GM12878 (cell line): ENCODE measurements around the gene IKBIP. TPM values are rescaled to one million over a fixed set of nuclear protein-coding genes. Genes with fewer than 3 reads are reported as not detected.

ENCODE experiments used
- ATAC-seq: fragments of 200-7000 bp; cut with Tn5 transposase; 3 replicates; pipeline ENCODE4 v1.9.1; 2020; ENCODE audit warnings: mild to moderate bottlenecking, moderate library complexity
- BruUV-seq: library from RNA; stranded (reverse); fragments of 400-500 nt; replicated peaks from 2 replicates; lab custom pipeline; 2021; lab: Mats Ljungman, UMichigan
- CTCF ChIA-PET: fragments of 300-600 bp; sonication (Branson Sonifier 250); formaldehyde crosslinking; extraction: SDS; loops from one replicate; lab custom pipeline; 2021; ENCODE audit warnings: inconsistent platforms; lab: Yijun Ruan, JAX
- POLR2A ChIA-PET: fragments of 350-600 bp; formaldehyde crosslinking; extraction: SDS; loops from one replicate; lab custom pipeline; 2021; ENCODE audit warnings: inconsistent platforms; lab: Charles Lee
- RAD21 ChIA-PET: fragments of 300-600 bp; sonication (Branson Sonifier 250); formaldehyde crosslinking; loops from one replicate; lab custom pipeline; 2023; ENCODE audit warnings: antibody characterized with exemption; ENCODE audit not compliant: unreplicated experiment; lab: Charles Lee
- SMC1A ChIA-PET: fragments of 300-600 bp; sonication (Branson Sonifier 250); formaldehyde crosslinking; loops from one replicate; lab custom pipeline; 2023; ENCODE audit not compliant: unreplicated experiment, uncharacterized antibody; lab: Charles Lee
- DNase-seq: peaks from one replicate; pipeline ENCODE4 v3.0.0-alpha.2; 2011; ENCODE audit warnings: low read depth, low spot score
- FAIRE-seq: peaks from 3 replicates; lab custom pipeline; 2011; peaks lifted over from hg19 to GRCh38; lab: Jason Lieb, UNC
- H2AFZ ChIP-seq: 2 replicates; pipeline ENCODE4 v1.6.0; 2011; ENCODE audit warnings: low read depth, low read length, control low read depth; ENCODE audit not compliant: control insufficient read depth
- H3K27ac ChIP-seq: 2 replicates; pipeline ENCODE4 v1.5.1; 2011; ENCODE audit warnings: control low read depth; ENCODE audit not compliant: control insufficient read depth, insufficient read depth
- H3K27me3 ChIP-seq, 2 experiments: replicated peaks in 1 of 2; 2 replicates each; pipeline versions ENCODE4 v1.6.0 to v1.6.1; 2011; ENCODE audit warnings: low read length in 1 of 2; ENCODE audit not compliant: control insufficient read depth in 2 of 2, insufficient read depth in 2 of 2
- H3K36me3 ChIP-seq, 2 experiments: 2 replicates each; pipeline ENCODE4 v1.5.1; 2011; ENCODE audit warnings: low read length in 1 of 2; ENCODE audit not compliant: control insufficient read depth in 2 of 2, insufficient read depth in 2 of 2
- H3K4me1 ChIP-seq: 2 replicates; pipeline ENCODE4 v1.6.1; 2011; ENCODE audit warnings: mild to moderate bottlenecking, low read length, moderate library complexity, mixed read lengths; ENCODE audit not compliant: control insufficient read depth, insufficient read depth
- H3K4me2 ChIP-seq: 2 replicates; pipeline ENCODE4 v1.6.0; 2011; ENCODE audit warnings: control low read depth; ENCODE audit not compliant: control insufficient read depth, insufficient read depth
- H3K4me3 ChIP-seq: fragments of 200-600 bp; sonication (generic); 2 replicates; pipeline ENCODE4 v1.5.1; 2016
- H3K79me2 ChIP-seq: 2 replicates; pipeline ENCODE4 v1.6.0; 2011; ENCODE audit warnings: low read length; ENCODE audit not compliant: control insufficient read depth, insufficient read depth
- H3K9ac ChIP-seq: 2 replicates; pipeline ENCODE4 v1.8.0; 2011; ENCODE audit warnings: low read length, control low read depth, mixed read lengths; ENCODE audit not compliant: control insufficient read depth, insufficient read depth
- H3K9me3 ChIP-seq: replicated peaks from 3 replicates; pipeline ENCODE4 v1.5.1; 2011; ENCODE audit warnings: mild to moderate bottlenecking, low read length; ENCODE audit not compliant: control insufficient read depth, insufficient read depth
- H4K20me1 ChIP-seq: 2 replicates; pipeline ENCODE4 v1.6.0; 2011; ENCODE audit not compliant: control insufficient read depth, insufficient read depth
- ATF7 ChIP-seq: fragments of 450-650 bp; IDR thresholded peaks from 2 replicates; pipeline ENCODE4 v1.6.1; 2016; ENCODE audit warnings: low read depth, mild to moderate bottlenecking
- BCL3 ChIP-seq: IDR thresholded peaks from 2 replicates; pipeline ENCODE4 v1.6.1; 2011; ENCODE audit warnings: borderline replicate concordance, low read depth, mild to moderate bottlenecking, moderate library complexity, low read length; ENCODE audit not compliant: insufficient read depth, poor library complexity, severe bottlenecking
- CEBPZ ChIP-seq: fragments of 150-350 bp; IDR thresholded peaks from 2 replicates; pipeline ENCODE4 v1.6.1; 2016; ENCODE audit warnings: low read depth, low read length
- HSF1 ChIP-seq: fragments of 150-350 bp; IDR thresholded peaks from 2 replicates; pipeline ENCODE4 v1.6.1; 2014; ENCODE audit warnings: mild to moderate bottlenecking, low read depth, low read length
- IKZF1 ChIP-seq: fragments of 450-650 bp; conservative IDR thresholded peaks from 2 replicates; pipeline ENCODE4 v1.6.1; 2017; ENCODE audit warnings: antibody characterized with exemption, mild to moderate bottlenecking
- JUNB ChIP-seq: IDR thresholded peaks from 2 replicates; pipeline ENCODE4 v1.6.1; 2016; ENCODE audit warnings: antibody characterized with exemption, mild to moderate bottlenecking
- KLF5 ChIP-seq: fragments of 450-650 bp; IDR thresholded peaks from 2 replicates; pipeline ENCODE4 v1.6.1; 2014; ENCODE audit warnings: mild to moderate bottlenecking; ENCODE audit not compliant: partially characterized antibody
- MEF2B ChIP-seq: fragments of 450-650 bp; IDR thresholded peaks from 2 replicates; pipeline ENCODE4 v1.6.1; 2018; ENCODE audit warnings: mild to moderate bottlenecking, moderate library complexity; ENCODE audit not compliant: partially characterized antibody, poor library complexity, severe bottlenecking
- NR2C2 ChIP-seq: IDR thresholded peaks from 2 replicates; pipeline ENCODE4 v1.6.1; 2011; ENCODE audit warnings: borderline replicate concordance, low read depth; ENCODE audit not compliant: control insufficient read depth, insufficient read length
- POLR2AphosphoS5 ChIP-seq: IDR thresholded peaks from 2 replicates; pipeline ENCODE4 v1.6.1; 2011; ENCODE audit warnings: mild to moderate bottlenecking, low read length, inconsistent platforms
- RAD51 ChIP-seq: fragments of 450-650 bp; IDR thresholded peaks from 2 replicates; pipeline ENCODE4 v1.6.1; 2016; ENCODE audit warnings: moderate library complexity, mild to moderate bottlenecking, inconsistent platforms
- RB1 ChIP-seq: fragments of 450-650 bp; formaldehyde crosslinking; IDR thresholded peaks from 2 replicates; pipeline ENCODE4 v1.6.1; 2017; ENCODE audit warnings: mild to moderate bottlenecking, borderline replicate concordance
- RBBP5 ChIP-seq: fragments of 200-600 bp; sonication (generic); conservative IDR thresholded peaks from 2 replicates; pipeline ENCODE4 v1.6.1; 2016
- TCF7 ChIP-seq: IDR thresholded peaks from 2 replicates; pipeline ENCODE4 v1.6.1; 2014; ENCODE audit warnings: antibody characterized with exemption, borderline replicate concordance
- USF1 ChIP-seq: IDR thresholded peaks from 2 replicates; pipeline ENCODE4 v1.6.1; 2011; ENCODE audit warnings: borderline replicate concordance, low read depth, mild to moderate bottlenecking, moderate library complexity, mixed read lengths, low read length; ENCODE audit not compliant: insufficient read depth; ENCODE audit errors: extremely low read length
- ZBTB33 ChIP-seq: fragments of 450-650 bp; IDR thresholded peaks from 2 replicates; pipeline ENCODE4 v1.6.1; 2017; ENCODE audit warnings: mild to moderate bottlenecking
- WGBS: methylation state at CpG from one replicate; pipeline ENCODE4 v1.1.6; 2016; ENCODE audit warnings: low lambda C conversion rate; ENCODE audit not compliant: insufficient replicate concordance, insufficient coverage; ENCODE audit errors: missing lambda C conversion rate; 5-methylcytosine and 5-hydroxymethylcytosine counted together
- in situ Hi-C: fragments of 300-500 bp; cut with MboI; formaldehyde crosslinking; loops from 9 replicates; pipeline ENCODE4 v1.14.3; 2018; ENCODE audit warnings: mixed read lengths
- intact Hi-C: fragments of 100-400 bp; cut with micrococcal nuclease; formaldehyde crosslinking; loops from one replicate; pipeline ENCODE4 v1.14.2; 2022; ENCODE audit not compliant: unreplicated experiment
- polyA plus RNA-seq, 11 experiments: library from polyadenylated mRNA; depleted of rRNA in 4 of 11; unstranded in 6 of 11; stranded (reverse) in 5 of 11; fragments of >200 nt; fragmentation: Nextera tagmentation in 4 of 11; fragmentation: Illumina TruSeq in 1 of 11; extraction: Ambion mirVana in 4 of 11; extraction: Trizol in 1 of 11; gene quantifications; 1 replicate in 1 of 11; 2 replicates in 10 of 11; pipeline versions ENCODE4 v1.2.1 to v1.2.3, GENCODE V29; 2011 to 2016; ENCODE audit warnings: inconsistent platforms in 2 of 11, missing spikeins in 2 of 11, low read depth in 1 of 11
- total RNA-seq, 4 experiments: library from RNA; depleted of rRNA in 3 of 4; stranded (reverse); fragments of >200 nt in 3 of 4; fragmentation: Illumina TruSeq in 1 of 4; extraction: Trizol in 1 of 4; gene quantifications; 2 replicates each; pipeline versions ENCODE4 v1.2.1 to v1.2.3, GENCODE V29; 2013 to 2021

Gene IKBIP
- total and polyA plus RNA-seq, 10 of the 15 experiments (the other 5 are each of a cell fraction or from before 2014, with no cell fraction given): 5.4 to 34.5 (median 18.4) TPM

- Histone ChIP-seq H3K9ac (no peak overlapping the region), H3K79me2 (no peaks in the 10 kb centered on the region), H3K4me1 (no peaks in the 10 kb centered on the region), H3K4me2 (no peak overlapping the region), H2AFZ (no peak overlapping the region), H3K36me3 (no peaks in the 10 kb centered on the region), H4K20me1 (no peaks in the 10 kb centered on the region), H3K27me3 (no peaks in the 10 kb centered on the region), H3K4me3 (no peak overlapping the region), H3K27ac (no peak overlapping the region), H3K9me3 (no peaks in the 10 kb centered on the region)
- ATAC-seq: no peak
- CTCF ChIA-PET: interaction anchor here (1.2 kb wide), 1 partner anchor 71 kb away, joined by 3 read pairs; no protein-coding TSS in a partner anchor
- in situ Hi-C loops (no loop called here), intact Hi-C loops (no loop called here)
- no peak for FAIRE-seq
- POLR2A ChIA-PET: no interaction called here
- no peak for DNase-seq
- BruUV-seq: no TSS peak
- RAD21 ChIA-PET: no interaction called here
- SMC1A ChIA-PET: no interaction called here
- TF ChIP-seq MEF2B: no peak
- TF ChIP-seq NR2C2: no peak
- no peak for TF ChIP-seq KLF5
- no peak for TF ChIP-seq RAD51
- no peak for TF ChIP-seq RB1
- TF ChIP-seq BCL3: no peak
- no peak for TF ChIP-seq RBBP5
- no peak for TF ChIP-seq IKZF1
- TF ChIP-seq ATF7: no peak
- no peak for TF ChIP-seq HSF1
- TF ChIP-seq JUNB: no peak
- no peak for TF ChIP-seq POLR2AphosphoS5
- TF ChIP-seq USF1: no peak
- TF ChIP-seq TCF7: no peak
- TF ChIP-seq ZBTB33: no peak
- TF ChIP-seq CEBPZ: no peak
- TF ChIP-seq, all 136 proteins: peak for 0
- 86% methylated on average over 5 of the region's 5 CpGs for WGBS
Measured at GRCh38 chr12:98579347-98579746, 65.2 kb downstream of the IKBIP start.
